ENCODE measurements around the gene HOXD10.

GRCh38 chr2:176151442-176152287 is 35.1 kb downstream of the HOXD10 start, which contains the start of gene HOXD4:
- TF ChIP-seq CTCF (IDR thresholded peaks at IDR 0.05) (no peak), POLR2AphosphoS5 (IDR thresholded peaks at IDR 0.05; ENCODE audit: insufficient read depth in 1 of 2, low read depth in 1 of 2) (no peak), POLR2A (IDR thresholded peaks at IDR 0.05) (no peak)
